SH-SY5Y (cell line): ENCODE data around the gene COX19.
A peak's percentile ranks its signal among the peaks of the same experiment; 100 is the strongest.

ENCODE experiments used
- GATA2 ChIP-seq: IDR thresholded peaks from 2 replicates; pipeline ENCODE4 v1.6.1; 2011; ENCODE audit warnings: mild to moderate bottlenecking, low read depth, low read length
- GATA3 ChIP-seq: IDR thresholded peaks from 2 replicates; pipeline ENCODE4 v1.6.1; 2011; ENCODE audit warnings: low read depth, mild to moderate bottlenecking, low read length, moderate library complexity

- TF ChIP-seq GATA2, result peak; percentile 44
- no peak for TF ChIP-seq GATA3
These were observed 15.0 kb downstream of the COX19 start for GRCh38 chr7:960269-960871.
